Body of pancreas (tissue), 4 donors: Measurements from ENCODE around the gene GPR176. TPM values are rescaled to one million over a fixed set of nuclear protein-coding genes. Genes with fewer than 3 reads are reported as not detected.

ENCODE experiments used
- ATAC-seq: fragments of 150-250 bp; one replicate; pipeline ENCODE4 v1.9.1; 2016
- DNase-seq, 4 donors: peaks; one replicate each; pipeline ENCODE4 v3.0.0-alpha.2; 2019
- H3K27ac ChIP-seq, 4 donors: fragments of 200-600 bp; sonication (generic); 1 replicate in 3 of 4; 2 replicates in 1 of 4; pipeline versions ENCODE4 v1.5.1 to v1.6.1; 2016 to 2019; ENCODE audit warnings: mild to moderate bottlenecking in 1 of 4, mixed read lengths in 1 of 4, moderate library complexity in 1 of 4
- H3K27me3 ChIP-seq, 2 donors: fragments of 200-600 bp; sonication (generic); one replicate each; pipeline ENCODE4 v1.6.0; 2016; ENCODE audit warnings: mild to moderate bottlenecking in 1 of 2
- H3K36me3 ChIP-seq, 2 donors: fragments of 200-600 bp; sonication (generic); replicated peaks in 1 of 2; 2 replicates each; pipeline ENCODE4 v1.5.1; 2016; ENCODE audit warnings: low read depth in 2 of 2; ENCODE audit not compliant: insufficient read depth in 1 of 2
- H3K4me1 ChIP-seq: fragments of 200-600 bp; sonication (generic); one replicate; pipeline ENCODE4 v1.6.0; 2016
- H3K4me3 ChIP-seq, 2 donors: fragments of 200-600 bp; sonication (generic); 1 replicate in 1 of 2; 2 replicates in 1 of 2; pipeline ENCODE4 v1.5.1; 2016 to 2019
- H3K9me3 ChIP-seq, 3 donors: fragments of 200-600 bp; sonication (generic); 1 replicate in 2 of 3; 2 replicates in 1 of 3; pipeline ENCODE4 v1.5.1; 2016
- POLR2A ChIP-seq, 3 donors: fragments of 450-650 bp; IDR thresholded peaks; one replicate each; pipeline ENCODE4 v1.6.1; 2016; ENCODE audit warnings: antibody characterized with exemption in 3 of 3, mild to moderate bottlenecking in 2 of 3
- WGBS, 2 donors: methylation state at CpG; one replicate each; pipeline ENCODE4 v1.1.5; 2017; 5-methylcytosine and 5-hydroxymethylcytosine counted together
- intact Hi-C: fragments of 100-400 bp; cut with DNase I; formaldehyde crosslinking; loops from one replicate; pipeline ENCODE4 v1.15.1; 2023
- total RNA-seq, 2 donors: library from RNA; depleted of rRNA; stranded (reverse); fragments of >200 nt; gene quantifications; one replicate each; pipeline ENCODE4 v1.1.0, GENCODE V29; 2016
- TF ChIP-seq, protein P1 (sequence below), 7 experiments: fragments of 450-650 bp in 4 of 7; fragments of 200-600 bp in 3 of 7; sonication (generic) in 3 of 7; IDR thresholded peaks; one replicate each; pipeline ENCODE4 v1.5.1; 2016 to 2019; ENCODE audit warnings: antibody characterized with exemption in 7 of 7

GPR176 gene
- total RNA-seq, 2 donors from 2014 or later, result 4.7 TPM; not detected in 1

DNA sequence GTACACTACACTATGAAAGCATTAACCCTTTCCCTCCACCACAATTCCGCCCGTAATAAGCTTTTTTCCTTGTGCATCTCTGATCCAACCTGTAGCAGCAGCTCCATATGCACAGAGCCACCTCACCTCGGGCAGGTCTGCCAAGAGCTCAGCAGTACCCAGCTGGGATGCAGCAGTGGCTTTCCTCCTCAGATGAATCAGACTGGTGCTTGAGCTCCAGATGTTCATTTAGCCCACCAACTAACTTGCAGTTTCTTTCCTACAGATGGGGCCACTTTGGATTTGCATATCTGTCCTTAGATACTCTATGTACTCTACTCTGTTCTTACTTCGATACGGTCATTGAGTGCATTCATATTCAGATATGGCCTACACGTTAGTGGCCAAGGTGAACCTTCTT lies 122.7 kb downstream of the GPR176 start:
- DNase-seq, result no peak
- Histone ChIP-seq H3K27me3 (no peaks in the 10 kb centered on the region), H3K27ac (no peak overlapping the region), H3K4me3 (no peak overlapping the region), H3K36me3 (no peaks in the 10 kb centered on the region), H3K9me3 (no peaks in the 10 kb centered on the region), H3K4me1 (no peaks in the 10 kb centered on the region)
- TF ChIP-seq, protein P1, sequence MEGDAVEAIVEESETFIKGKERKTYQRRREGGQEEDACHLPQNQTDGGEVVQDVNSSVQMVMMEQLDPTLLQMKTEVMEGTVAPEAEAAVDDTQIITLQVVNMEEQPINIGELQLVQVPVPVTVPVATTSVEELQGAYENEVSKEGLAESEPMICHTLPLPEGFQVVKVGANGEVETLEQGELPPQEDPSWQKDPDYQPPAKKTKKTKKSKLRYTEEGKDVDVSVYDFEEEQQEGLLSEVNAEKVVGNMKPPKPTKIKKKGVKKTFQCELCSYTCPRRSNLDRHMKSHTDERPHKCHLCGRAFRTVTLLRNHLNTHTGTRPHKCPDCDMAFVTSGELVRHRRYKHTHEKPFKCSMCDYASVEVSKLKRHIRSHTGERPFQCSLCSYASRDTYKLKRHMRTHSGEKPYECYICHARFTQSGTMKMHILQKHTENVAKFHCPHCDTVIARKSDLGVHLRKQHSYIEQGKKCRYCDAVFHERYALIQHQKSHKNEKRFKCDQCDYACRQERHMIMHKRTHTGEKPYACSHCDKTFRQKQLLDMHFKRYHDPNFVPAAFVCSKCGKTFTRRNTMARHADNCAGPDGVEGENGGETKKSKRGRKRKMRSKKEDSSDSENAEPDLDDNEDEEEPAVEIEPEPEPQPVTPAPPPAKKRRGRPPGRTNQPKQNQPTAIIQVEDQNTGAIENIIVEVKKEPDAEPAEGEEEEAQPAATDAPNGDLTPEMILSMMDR (IDR thresholded peaks at IDR 0.05), result no peak
- no peak for TF ChIP-seq POLR2A (IDR thresholded peaks at IDR 0.05)
- 69 to 80% methylated on average over 6 of the region's 6 CpGs for WGBS, 2 donors
- no peak for ATAC-seq
- intact Hi-C loops, result no loop called here

DNA sequence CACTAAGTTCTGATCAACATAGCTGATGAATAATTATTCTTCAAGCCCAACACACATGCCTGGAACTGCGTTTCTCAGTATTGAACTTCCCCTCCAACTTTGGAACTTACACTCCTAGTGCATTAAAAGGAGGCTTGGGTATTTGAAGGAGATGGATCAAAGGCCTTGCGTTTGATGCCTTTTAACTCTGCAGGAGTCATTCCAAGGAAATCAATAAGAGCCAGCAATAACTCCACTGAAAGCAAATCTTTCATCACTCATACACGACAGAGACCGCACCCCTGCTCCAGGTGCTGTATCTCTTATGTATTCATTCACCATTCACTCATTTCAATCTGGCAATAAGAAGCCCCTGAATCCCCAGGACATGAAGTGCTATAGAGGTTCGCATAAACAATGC lies 123.5 kb downstream of the GPR176 start:
- Histone ChIP-seq H3K36me3 (no peaks in the 10 kb centered on the region), H3K4me1 (no peaks in the 10 kb centered on the region), H3K9me3 (no peaks in the 10 kb centered on the region), H3K27me3 (no peaks in the 10 kb centered on the region), H3K4me3 (no peak overlapping the region), H3K27ac (no peak overlapping the region)
- TF ChIP-seq POLR2A (IDR thresholded peaks at IDR 0.05), result no peak
- WGBS, 2 donors, result 60 to 64% methylated on average over 5 of the region's 5 CpGs
- DNase-seq, result no peak
- intact Hi-C loops, result no loop called here
- no peak for ATAC-seq

DNA sequence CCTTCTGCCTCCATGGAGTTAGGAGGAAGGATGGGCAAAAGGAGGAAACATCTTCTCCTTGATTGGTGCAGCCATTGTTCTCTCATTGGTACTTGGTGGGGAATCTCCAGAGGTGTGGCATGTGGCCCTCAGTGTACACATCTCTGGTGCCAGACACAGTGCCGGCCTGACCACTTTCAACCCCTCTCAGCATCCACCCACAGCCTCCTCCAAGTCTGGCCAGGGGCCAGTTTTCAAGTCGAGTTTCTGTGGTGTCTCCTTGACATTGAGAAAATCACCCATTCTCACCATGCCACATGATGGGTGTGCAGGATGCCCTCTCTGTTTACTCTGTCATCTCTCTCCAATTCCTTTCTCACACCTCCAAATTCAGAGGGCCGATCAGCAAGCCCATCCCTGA lies 124.6 kb downstream of the GPR176 start:
- DNase-seq, result no peak
- Histone ChIP-seq H3K36me3 (no peaks in the 10 kb centered on the region), H3K4me3 (no peak overlapping the region), H3K27me3 (no peaks in the 10 kb centered on the region), H3K27ac (no peak overlapping the region), H3K4me1 (no peaks in the 10 kb centered on the region), H3K9me3 (no peaks in the 10 kb centered on the region)
- intact Hi-C loops, result no loop called here
- ATAC-seq, result no peak
- no peak for TF ChIP-seq POLR2A (IDR thresholded peaks at IDR 0.05)
- TF ChIP-seq, protein P1 (IDR thresholded peaks at IDR 0.05), result no peak
- 48 to 49% methylated on average over 3 of the region's 3 CpGs for WGBS, 2 donors

DNA sequence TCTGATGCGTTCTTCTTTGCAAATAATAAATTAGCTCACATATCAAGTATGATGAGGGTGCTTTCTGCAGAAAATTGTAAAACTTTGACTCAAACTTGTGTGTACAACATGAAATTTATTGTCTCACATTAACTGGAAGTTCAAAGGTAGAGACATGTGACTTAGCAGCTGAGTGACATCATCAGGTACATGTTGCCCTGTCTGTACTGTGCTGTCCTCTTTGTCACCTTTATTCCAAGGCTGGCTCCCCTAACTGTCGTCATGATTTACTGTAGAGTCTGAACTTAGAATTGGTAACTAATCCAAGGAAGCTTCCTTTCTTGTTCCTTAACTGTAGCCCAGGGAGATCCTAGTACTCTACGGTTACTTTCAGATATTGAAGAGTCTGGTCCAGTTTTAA lies 125.1 kb downstream of the GPR176 start:
- DNase-seq, result no peak
- no peak overlapping the region for H3K27ac ChIP-seq
- no peak for ATAC-seq
- H3K36me3 ChIP-seq, result no peaks in the 10 kb centered on the region
- no peaks in the 10 kb centered on the region for H3K9me3 ChIP-seq
- WGBS, 2 donors, result 70 to 77% methylated on average over 3 of the region's 3 CpGs
- TF ChIP-seq POLR2A (IDR thresholded peaks at IDR 0.05), result no peak
- TF ChIP-seq, protein P1 (IDR thresholded peaks at IDR 0.05), result no peak
- intact Hi-C loops, result no loop called here
- H3K4me3 ChIP-seq, result no peak overlapping the region
- no peaks in the 10 kb centered on the region for H3K27me3 ChIP-seq
- H3K4me1 ChIP-seq, result no peaks in the 10 kb centered on the region

DNA sequence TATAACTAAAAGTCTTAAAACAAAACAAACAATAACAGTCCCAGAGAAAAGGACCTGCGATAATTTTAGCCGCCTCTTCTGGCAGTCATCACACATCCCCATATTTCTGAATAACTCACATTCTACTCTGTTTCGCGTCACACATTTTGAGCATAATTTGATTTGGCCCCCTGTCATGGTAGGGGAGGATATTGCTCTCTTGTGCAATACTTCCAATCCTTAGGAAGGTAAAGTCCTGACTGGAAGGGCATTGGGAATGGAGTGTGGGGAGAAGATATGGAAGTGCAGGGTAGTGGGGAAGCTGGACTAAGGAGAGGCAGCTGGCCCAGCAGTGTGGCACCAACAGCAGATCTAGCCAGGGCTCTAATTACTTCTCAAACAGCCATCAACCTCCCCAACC lies 126.1 kb downstream of the GPR176 start:
- ATAC-seq, result no peak
- no peak for TF ChIP-seq POLR2A (IDR thresholded peaks at IDR 0.05)
- TF ChIP-seq, protein P1 (IDR thresholded peaks at IDR 0.05), result no peak
- no peaks in the 10 kb centered on the region for H3K27me3 ChIP-seq
- no peaks in the 10 kb centered on the region for H3K36me3 ChIP-seq
- WGBS, 2 donors, result 83 to 91% methylated on average over 4 of the region's 4 CpGs
- intact Hi-C loops, result no loop called here
- DNase-seq, result no peak
- no peaks in the 10 kb centered on the region for H3K9me3 ChIP-seq
- no peak overlapping the region for H3K4me3 ChIP-seq
- no peak overlapping the region for H3K27ac ChIP-seq
- H3K4me1 ChIP-seq, result no peaks in the 10 kb centered on the region
